SK-N-SH (cell line): ENCODE measurements around the gene PXMP4. TPM values are rescaled to one million over a fixed set of nuclear protein-coding genes. Genes with fewer than 3 reads are reported as not detected.
A peak's percentile ranks its signal among the peaks of the same experiment; 100 is the strongest.

ENCODE experiments used
- ELF1 ChIP-seq: IDR thresholded peaks from 2 replicates; pipeline ENCODE4 v1.4.0; 2012
- EP300 ChIP-seq, 2 experiments: IDR thresholded peaks; 2 replicates each; pipeline versions ENCODE4 v1.4.0 to v1.6.1; 2012; ENCODE audit warnings: borderline replicate concordance in 1 of 2, low read depth in 1 of 2, low read length in 1 of 2
- EZH2phosphoT487 ChIP-seq: fragments of 200-600 bp; sonication (generic); IDR thresholded peaks from 2 replicates; pipeline ENCODE4 v1.6.1; 2017; ENCODE audit warnings: low read depth, mixed run types, mild to moderate bottlenecking, antibody characterized with exemption, moderate library complexity, borderline replicate concordance
- GABPA ChIP-seq: IDR thresholded peaks from 2 replicates; pipeline ENCODE4 v1.4.0; 2012; ENCODE audit warnings: low read depth, mild to moderate bottlenecking
- GATA2 ChIP-seq: sonication (generic); formaldehyde crosslinking; IDR thresholded peaks from 2 replicates; pipeline ENCODE4 v1.5.0; 2020; ENCODE audit warnings: mild to moderate bottlenecking, missing genetic modification reagents
- JUND ChIP-seq: IDR thresholded peaks from 2 replicates; pipeline ENCODE4 v1.4.0; 2012
- MEF2A ChIP-seq: IDR thresholded peaks from 2 replicates; pipeline ENCODE4 v1.4.0; 2012; ENCODE audit warnings: low read depth, borderline replicate concordance
- NRF1 ChIP-seq: IDR thresholded peaks from 2 replicates; pipeline ENCODE4 v1.6.1; 2012; ENCODE audit warnings: low read depth, mild to moderate bottlenecking, low read length
- POLR2AphosphoS5 ChIP-seq: IDR thresholded peaks from 2 replicates; pipeline ENCODE4 v1.6.1; 2012; ENCODE audit warnings: low read depth, low read length
- RAD21 ChIP-seq: IDR thresholded peaks from 2 replicates; pipeline ENCODE4 v1.6.1; 2012; ENCODE audit warnings: mild to moderate bottlenecking, low read length
- RCOR1 ChIP-seq: fragments of 150-350 bp; IDR thresholded peaks from 2 replicates; pipeline ENCODE4 v1.6.1; 2017; ENCODE audit warnings: antibody characterized with exemption, low read length
- RXRA ChIP-seq: IDR thresholded peaks from 2 replicates; pipeline ENCODE4 v1.4.0; 2012; ENCODE audit warnings: low read depth, mild to moderate bottlenecking, borderline replicate concordance
- SIN3A ChIP-seq: IDR thresholded peaks from 2 replicates; pipeline ENCODE4 v1.6.1; 2012; ENCODE audit warnings: low read depth, mild to moderate bottlenecking, low read length, moderate library complexity, borderline replicate concordance
- SMC3 ChIP-seq: IDR thresholded peaks from 2 replicates; pipeline ENCODE4 v1.6.1; 2012; ENCODE audit warnings: low read depth, low read length, improper control_type of control experiment
- TAF1 ChIP-seq: IDR thresholded peaks from 2 replicates; pipeline ENCODE4 v1.6.1; 2012; ENCODE audit warnings: low read depth, mild to moderate bottlenecking, low read length, moderate library complexity, borderline replicate concordance
- TCF12 ChIP-seq: IDR thresholded peaks from 2 replicates; pipeline ENCODE4 v1.4.0; 2012
- polyA plus RNA-seq, 3 experiments: library from polyadenylated mRNA; depleted of rRNA; stranded (reverse); fragments of >200 nt; gene quantifications; 2 replicates each; pipeline ENCODE4 v1.2.3, GENCODE V29; 2012
- TF ChIP-seq, protein P1 (sequence below): IDR thresholded peaks from 2 replicates; pipeline ENCODE4 v1.6.1; 2012; ENCODE audit warnings: mild to moderate bottlenecking, low read depth, low read length, moderate library complexity
- TF ChIP-seq, protein P2 (sequence below): IDR thresholded peaks from 2 replicates; pipeline ENCODE4 v1.4.0; 2012; ENCODE audit warnings: low read depth
- TF ChIP-seq, protein P3 (sequence below): IDR thresholded peaks from 2 replicates; pipeline ENCODE4 v1.4.0; 2012; ENCODE audit warnings: low read depth, borderline replicate concordance
- TF ChIP-seq, protein P4 (sequence below): fragments of 150-350 bp; IDR thresholded peaks from 2 replicates; pipeline ENCODE4 v1.6.1; 2016; ENCODE audit warnings: mild to moderate bottlenecking, low read depth, low read length

Gene PXMP4
- polyA plus RNA-seq, 1 of the 3 experiments (the other 2 are of a cell fraction), result 5.6 TPM

DNA sequence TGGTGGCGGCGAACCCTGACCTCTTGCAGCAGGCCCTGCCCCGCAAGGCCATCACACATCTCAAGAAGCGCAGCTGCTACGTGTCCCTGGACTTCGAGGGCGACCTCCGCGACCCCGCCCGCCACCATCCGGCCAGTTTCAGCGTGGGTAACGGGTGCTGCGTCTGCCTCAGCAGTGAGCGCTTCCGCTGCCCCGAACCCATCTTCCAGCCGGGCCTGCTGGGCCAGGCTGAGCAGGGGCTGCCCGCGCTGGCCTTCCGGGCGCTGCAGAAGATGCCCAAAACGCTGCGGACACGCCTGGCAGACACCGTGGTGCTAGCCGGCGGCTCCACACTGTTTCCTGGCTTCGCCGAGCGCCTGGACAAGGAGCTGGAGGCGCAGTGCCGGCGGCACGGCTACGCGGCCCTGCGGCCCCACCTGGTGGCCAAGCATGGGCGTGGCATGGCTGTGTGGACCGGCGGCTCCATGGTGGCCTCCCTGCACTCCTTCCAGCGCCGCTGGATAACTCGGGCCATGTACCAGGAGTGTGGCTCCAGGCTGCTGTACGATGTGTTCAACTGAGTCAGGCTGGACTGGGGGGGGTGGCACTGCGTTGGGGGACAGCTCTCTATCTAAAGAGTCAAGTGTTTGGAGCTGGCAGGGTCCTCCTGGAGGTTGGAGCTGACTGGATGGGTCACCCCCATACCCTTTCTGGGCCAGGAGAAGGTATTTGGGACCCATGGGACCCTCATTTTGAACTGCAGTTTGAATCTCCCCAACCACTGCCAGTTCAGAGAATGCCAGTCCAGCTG, 52.2 kb downstream of the PXMP4 start (continued):
- TF ChIP-seq, protein P1, sequence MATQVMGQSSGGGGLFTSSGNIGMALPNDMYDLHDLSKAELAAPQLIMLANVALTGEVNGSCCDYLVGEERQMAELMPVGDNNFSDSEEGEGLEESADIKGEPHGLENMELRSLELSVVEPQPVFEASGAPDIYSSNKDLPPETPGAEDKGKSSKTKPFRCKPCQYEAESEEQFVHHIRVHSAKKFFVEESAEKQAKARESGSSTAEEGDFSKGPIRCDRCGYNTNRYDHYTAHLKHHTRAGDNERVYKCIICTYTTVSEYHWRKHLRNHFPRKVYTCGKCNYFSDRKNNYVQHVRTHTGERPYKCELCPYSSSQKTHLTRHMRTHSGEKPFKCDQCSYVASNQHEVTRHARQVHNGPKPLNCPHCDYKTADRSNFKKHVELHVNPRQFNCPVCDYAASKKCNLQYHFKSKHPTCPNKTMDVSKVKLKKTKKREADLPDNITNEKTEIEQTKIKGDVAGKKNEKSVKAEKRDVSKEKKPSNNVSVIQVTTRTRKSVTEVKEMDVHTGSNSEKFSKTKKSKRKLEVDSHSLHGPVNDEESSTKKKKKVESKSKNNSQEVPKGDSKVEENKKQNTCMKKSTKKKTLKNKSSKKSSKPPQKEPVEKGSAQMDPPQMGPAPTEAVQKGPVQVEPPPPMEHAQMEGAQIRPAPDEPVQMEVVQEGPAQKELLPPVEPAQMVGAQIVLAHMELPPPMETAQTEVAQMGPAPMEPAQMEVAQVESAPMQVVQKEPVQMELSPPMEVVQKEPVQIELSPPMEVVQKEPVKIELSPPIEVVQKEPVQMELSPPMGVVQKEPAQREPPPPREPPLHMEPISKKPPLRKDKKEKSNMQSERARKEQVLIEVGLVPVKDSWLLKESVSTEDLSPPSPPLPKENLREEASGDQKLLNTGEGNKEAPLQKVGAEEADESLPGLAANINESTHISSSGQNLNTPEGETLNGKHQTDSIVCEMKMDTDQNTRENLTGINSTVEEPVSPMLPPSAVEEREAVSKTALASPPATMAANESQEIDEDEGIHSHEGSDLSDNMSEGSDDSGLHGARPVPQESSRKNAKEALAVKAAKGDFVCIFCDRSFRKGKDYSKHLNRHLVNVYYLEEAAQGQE, result no peak
- TF ChIP-seq RAD21 (peak; percentile 86), EP300 (IDR thresholded peaks at IDR 0.05; ENCODE audit: borderline replicate concordance in 1 of 2, low read depth in 1 of 2, low read length in 1 of 2) (no peak), SMC3 (peak; percentile 79), MEF2A (no peak), JUND (no peak), RCOR1 (0 out of 2 replicates have a peak, but pooled peaks have one; percentile 10), GATA2 (no peak), POLR2AphosphoS5 (no peak), TCF12 (no peak), GABPA (no peak), EZH2phosphoT487 (no peak), TAF1 (no peak), RXRA (no peak), ELF1 (no peak), SIN3A (no peak), NRF1 (no peak)
- TF ChIP-seq, protein P2, sequence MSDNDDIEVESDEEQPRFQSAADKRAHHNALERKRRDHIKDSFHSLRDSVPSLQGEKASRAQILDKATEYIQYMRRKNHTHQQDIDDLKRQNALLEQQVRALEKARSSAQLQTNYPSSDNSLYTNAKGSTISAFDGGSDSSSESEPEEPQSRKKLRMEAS, result peak; percentile 72; the same call in 1 of the 2 replicates
- TF ChIP-seq, protein P3, sequence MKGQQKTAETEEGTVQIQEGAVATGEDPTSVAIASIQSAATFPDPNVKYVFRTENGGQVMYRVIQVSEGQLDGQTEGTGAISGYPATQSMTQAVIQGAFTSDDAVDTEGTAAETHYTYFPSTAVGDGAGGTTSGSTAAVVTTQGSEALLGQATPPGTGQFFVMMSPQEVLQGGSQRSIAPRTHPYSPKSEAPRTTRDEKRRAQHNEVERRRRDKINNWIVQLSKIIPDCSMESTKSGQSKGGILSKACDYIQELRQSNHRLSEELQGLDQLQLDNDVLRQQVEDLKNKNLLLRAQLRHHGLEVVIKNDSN, result no peak
- TF ChIP-seq, protein P4, sequence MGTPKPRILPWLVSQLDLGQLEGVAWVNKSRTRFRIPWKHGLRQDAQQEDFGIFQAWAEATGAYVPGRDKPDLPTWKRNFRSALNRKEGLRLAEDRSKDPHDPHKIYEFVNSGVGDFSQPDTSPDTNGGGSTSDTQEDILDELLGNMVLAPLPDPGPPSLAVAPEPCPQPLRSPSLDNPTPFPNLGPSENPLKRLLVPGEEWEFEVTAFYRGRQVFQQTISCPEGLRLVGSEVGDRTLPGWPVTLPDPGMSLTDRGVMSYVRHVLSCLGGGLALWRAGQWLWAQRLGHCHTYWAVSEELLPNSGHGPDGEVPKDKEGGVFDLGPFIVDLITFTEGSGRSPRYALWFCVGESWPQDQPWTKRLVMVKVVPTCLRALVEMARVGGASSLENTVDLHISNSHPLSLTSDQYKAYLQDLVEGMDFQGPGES, result no peak
